HG02678 (cell line): Measurements from ENCODE around the gene TMCC1.
"Not testable (repeated sequence)": the region's sequence is repeated elsewhere in the genome, so short reads cannot be mapped to it uniquely, and the experiment has no call there.

Source experiments
- ATAC-seq: cut with Tn5 transposase; IDR thresholded peaks from one replicate; pipeline ENCODE4 v1.9.1; 2021; ENCODE audit warnings: mild to moderate bottlenecking, moderate library complexity; ENCODE audit not compliant: unreplicated experiment

Gene TMCC1

DNA sequence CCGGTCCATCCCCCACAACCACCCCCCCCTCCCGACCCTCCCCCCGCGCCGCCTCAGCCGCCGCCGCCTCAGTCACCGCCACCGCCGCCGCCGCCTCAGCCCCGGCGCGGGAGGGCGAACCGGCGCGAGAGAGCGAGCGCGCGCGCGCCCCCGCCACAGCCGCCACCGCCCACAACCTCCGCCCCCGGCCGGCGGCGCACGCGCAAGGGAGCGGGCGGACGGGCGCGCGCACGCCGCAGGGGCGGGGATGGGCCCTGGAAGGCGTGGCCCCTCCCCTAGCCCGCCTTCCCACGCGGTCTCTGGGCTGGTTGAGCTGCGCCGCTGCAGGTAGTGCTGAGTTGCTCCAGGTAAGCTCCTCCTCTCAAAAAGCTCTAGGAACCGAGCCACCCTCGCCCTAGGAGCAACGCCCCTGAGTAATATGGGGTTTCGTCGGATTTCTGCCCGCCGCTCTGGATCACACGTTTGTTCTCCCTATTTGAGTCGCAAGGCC, at the start of gene TMCC1:
Gene TMCC1, minus strand, starts transcription at position 131 of the 490 bp plus-strand sequence.
- ATAC-seq: peak; percentile 86

- no peak for ATAC-seq
Observed at GRCh38 chr3:129943020-129943419, 49.5 kb upstream of the TMCC1 start.

DNA sequence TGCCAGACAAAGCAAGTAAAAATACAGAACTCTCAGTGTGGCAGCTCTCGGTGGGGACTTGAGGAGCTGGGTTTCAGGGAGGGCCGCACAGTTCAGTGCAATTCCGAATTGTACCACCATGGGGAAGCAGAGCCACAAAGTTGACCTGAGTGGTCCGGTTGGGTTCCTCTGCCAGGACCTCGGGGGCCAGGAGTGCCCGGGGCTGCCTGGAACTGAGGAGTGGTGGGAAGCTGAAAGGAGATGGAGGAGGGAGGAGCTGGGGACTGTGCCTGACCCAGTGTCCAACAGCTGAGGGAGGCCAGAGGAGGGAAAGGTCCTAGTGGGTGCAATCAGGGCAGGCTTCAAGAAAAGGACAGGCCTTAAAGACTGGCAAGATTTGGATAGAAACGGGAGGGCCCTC, 48.8 kb upstream of the TMCC1 start:
- ATAC-seq: peak; percentile 62

- ATAC-seq: no peak
Observed at GRCh38 chr3:129940086-129940485, 46.6 kb upstream of the TMCC1 start.

- ATAC-seq: no peak
Observed at GRCh38 chr3:129938140-129938930, 44.8 kb upstream of the TMCC1 start.

DNA sequence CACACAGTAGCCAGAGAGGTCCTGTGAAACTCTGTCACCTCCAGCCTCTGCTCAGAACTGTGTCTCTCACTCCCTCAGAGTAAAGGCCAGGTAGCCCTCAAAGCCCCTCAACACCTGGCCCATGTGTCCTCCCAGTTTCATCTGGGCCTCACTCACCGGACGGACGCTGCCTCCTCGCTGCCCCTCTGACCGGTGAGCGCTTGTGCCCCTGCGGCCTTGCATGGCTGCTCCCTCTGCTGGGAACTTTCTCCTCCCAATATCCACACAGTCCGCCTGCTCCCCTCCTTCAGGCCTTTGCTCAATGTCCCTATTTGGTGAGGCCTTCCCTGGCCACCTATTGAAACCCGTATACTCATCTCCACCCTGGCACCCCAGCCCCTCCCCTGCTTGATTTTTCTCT, 44.2 kb upstream of the TMCC1 start:
- ATAC-seq: no peak

GRCh38 chr3:129936757-129937156, 43.2 kb upstream of the TMCC1 start:
- no peak for ATAC-seq

DNA sequence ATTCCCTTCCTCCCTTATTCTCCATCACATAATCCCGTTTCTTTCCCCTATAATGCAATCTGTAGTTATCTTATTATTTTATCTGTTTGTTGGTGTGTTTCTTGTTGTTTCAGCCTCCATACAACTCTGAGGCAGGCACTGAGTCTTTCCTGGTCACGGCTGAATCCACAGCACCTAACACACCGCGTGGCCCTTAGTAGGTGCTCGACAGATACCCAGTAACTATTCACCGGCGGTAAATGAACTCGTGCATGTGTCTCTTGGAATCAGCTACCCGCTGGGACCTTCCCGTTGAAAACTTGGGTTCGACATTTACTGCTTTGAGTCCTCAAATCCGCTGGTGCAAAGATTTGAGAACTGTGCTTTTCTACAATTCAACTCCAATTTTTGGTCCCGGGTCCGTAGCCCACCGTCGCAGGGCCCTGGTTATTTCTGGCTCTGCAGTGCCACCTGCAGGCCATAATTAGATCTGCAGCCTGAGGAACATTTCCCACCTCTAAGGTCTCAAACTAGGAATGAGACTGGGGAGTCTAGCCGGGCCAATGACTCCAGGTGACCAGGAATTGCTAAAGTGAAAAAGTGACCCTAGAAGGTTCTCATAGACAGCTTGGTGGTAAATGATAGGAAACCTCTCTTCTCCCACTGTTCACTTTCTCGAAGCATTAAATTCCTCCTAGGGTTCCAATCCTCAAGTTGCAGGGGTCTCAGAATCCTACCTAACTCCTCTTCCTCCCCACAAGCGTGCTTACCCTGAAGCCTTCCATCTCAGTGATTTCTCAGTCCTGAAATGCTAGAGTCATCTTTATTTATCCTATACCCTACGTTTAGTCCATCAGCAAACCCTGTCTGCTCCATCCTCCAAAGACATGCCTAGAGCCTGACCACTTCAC, 41.0 kb upstream of the TMCC1 start:
- no peak for ATAC-seq

DNA sequence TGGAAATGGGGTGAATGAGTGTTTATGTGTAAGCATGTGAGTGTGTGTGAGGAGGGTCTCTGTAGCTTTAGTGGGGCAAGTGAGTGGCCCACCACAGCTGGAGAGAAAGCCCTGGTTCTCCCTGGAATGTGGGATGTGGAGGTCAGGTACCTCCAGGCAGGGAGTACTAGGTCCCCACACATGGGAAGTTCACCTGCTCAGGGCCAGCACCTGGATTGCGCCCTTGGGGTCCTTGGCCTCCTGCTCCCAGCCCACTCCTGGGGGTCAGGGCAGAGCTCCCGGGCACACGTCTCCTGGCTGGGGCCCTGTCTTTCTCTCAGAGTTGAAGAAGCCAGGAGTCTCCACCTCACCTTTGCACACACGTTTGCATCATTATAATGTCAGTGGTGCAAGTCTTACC, 40.0 kb upstream of the TMCC1 start:
- no peak for ATAC-seq

DNA sequence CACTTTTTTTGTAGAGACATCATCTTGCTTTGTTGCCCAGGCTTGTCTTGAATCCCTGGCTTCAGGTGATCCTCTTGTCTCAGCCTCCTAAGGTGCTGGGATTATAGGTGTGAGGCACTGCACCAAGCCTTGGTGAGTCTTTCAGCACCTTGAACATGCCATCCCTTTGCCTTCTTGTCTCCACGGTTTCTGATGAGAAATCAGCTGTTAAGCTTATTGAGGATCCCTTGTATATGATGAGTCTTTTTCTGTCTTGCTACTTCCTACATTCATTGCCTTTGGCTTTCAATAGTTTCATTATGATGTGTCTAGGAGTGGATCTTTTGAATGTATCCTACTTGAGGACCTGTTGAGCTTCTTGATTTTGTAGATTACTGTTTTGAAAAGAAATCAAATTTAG, 35.9 kb upstream of the TMCC1 start:
- ATAC-seq: no peak

DNA sequence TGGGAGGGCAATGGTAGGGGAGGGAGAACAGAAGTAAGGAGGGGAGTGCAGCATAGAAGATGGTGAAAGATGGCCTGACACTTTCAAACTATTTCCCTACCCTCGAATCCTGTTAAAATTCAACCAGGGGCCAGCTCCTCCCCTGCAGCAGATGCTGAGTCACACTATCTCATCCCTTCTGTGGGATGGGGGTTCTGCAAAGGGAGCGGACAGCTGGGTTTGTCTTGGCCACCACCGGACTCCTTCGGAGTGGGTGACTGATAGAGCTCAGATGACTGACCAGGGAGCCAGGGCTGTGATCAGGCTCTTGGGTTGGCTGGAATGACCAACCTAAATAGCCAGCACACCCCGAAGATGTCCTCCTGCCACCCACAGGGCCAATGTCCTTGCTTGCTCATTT, 33.6 kb upstream of the TMCC1 start:
- ATAC-seq: no peak

- no peak for ATAC-seq
Observed at GRCh38 chr3:129919806-129920205, 26.3 kb upstream of the TMCC1 start.

DNA sequence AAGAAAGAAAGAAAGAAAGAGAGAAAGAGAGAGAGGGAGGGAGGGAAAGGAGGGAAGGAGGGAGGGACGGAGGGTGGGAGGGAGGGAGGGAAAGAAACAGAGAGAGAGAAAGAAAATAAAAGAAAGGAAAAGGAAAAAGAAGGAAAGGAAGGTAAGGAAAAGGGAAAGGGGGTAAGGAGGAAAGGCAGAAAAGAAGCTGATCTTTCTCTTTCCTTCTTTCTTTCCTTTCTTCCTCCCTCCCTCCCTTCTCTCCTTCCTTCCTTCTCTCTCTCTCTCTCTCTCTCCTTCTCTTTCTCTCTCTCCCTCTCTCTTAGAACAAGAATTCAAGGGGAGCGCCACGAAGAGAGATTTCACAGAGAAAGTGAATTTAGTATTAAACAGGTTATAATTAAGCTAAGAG, 25.8 kb upstream of the TMCC1 start:
- ATAC-seq: no peak

- no peak for ATAC-seq
Observed at GRCh38 chr3:129918461-129918860, 24.9 kb upstream of the TMCC1 start.

DNA sequence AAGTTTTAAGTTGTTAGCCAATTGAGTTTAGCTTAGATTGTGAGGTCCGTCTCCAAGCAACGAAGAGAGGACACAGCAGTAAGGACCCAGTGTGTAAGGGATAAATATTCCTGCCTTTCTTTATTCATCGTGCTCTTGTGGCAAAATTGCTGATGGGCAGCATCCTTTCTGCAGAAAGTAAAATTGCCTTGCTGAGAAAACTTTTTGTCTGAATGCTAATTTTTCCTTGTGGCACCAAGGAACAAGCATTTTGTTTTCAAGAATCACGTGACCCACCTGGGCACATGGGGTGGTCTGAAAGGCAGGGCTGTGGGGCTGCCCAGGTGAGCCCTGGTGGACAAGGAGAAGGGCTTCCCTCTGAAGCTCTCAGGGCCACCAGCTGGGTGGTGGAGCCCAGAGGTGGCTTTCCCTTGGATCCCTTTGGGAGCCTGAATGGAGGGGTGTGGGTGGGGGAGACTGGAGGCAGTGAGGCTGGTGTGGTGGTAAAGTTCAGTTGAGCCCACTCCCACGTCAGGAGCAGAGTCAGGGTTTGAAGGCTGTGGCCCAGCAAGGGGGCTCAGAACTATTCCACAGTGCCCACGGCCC, 24.0 kb upstream of the TMCC1 start:
- no peak for ATAC-seq

- no peak for ATAC-seq
Observed at GRCh38 chr3:129913618-129914017, 20.1 kb upstream of the TMCC1 start.

DNA sequence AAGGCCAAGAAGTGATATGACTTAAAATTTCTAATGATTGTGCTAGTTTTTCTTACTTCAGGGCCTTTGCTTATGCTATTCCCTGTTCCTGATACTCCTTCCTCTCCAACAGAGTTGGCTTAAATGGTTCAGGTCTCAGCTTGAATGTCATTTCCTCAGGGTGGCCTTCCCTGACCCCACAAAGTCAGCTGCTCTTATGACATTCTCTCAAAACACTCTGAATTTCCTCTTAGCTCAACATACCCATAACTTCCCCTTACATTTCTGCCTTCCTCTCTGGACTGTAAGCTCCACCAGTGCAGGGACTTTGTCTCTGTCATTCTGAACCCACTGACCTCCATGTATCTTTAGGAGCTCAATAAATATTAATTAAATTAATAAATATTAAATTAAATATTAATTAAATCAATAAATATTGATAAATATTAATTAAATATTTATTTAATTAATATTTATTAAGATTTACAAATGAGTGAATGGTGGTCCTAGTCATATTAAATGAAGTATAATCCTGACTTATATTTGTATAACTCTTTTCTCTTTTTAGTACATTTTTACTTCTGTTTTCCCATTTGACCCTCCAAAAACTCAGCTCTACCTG, 17.9 kb upstream of the TMCC1 start:
- no peak for ATAC-seq

- not testable (repeated sequence) for ATAC-seq
Observed at GRCh38 chr3:129909235-129909634, 15.7 kb upstream of the TMCC1 start.

GRCh38 chr3:129908417-129908816, 14.9 kb upstream of the TMCC1 start:
- no peak for ATAC-seq

GRCh38 chr3:129901272-129901671, 7.8 kb upstream of the TMCC1 start:
- ATAC-seq: not testable (repeated sequence)

- ATAC-seq: no peak
Observed at GRCh38 chr3:129897026-129897425, 3.5 kb upstream of the TMCC1 start.
